Liver (tissue), 3 donors: ENCODE measurements around the gene RPL9.

Experiments used
- CTCF ChIP-seq: fragments of 150-350 bp; IDR thresholded peaks from 2 replicates; pipeline ENCODE4 v1.5.1; 2017; ENCODE audit warnings: improper control_type of control experiment, low read depth, low read length; ENCODE audit not compliant: missing input control
- TAF1 ChIP-seq: conservative IDR thresholded peaks from 2 replicates; pipeline ENCODE4 v1.6.1; 2016; ENCODE audit warnings: antibody characterized with exemption, mild to moderate bottlenecking
- donor health status: healthy.
- donor health status: healthy.

- TF ChIP-seq CTCF (no peak), TAF1 (peak; percentile 76)
Measured at GRCh38 chr4:39458505-39459300, at the start of gene RPL9, which contains the start of gene LIAS.
